CD8-positive, alpha-beta memory T cell (primary cell): ENCODE measurements around the gene TMPRSS9. TPM values are rescaled to one million over a fixed set of nuclear protein-coding genes. Genes with fewer than 3 reads are reported as not detected.
A peak's percentile ranks its signal among the peaks of the same experiment; 100 is the strongest.
"Not testable (repeated sequence)": the region's sequence is repeated elsewhere in the genome, so short reads cannot be mapped to it uniquely, and the experiment has no call there.

ENCODE experiments used
- CTCF ChIA-PET: fragments of 350-600 bp; sonication (Branson Sonifier 250); formaldehyde crosslinking; loops from one replicate; lab custom pipeline; 2021; ENCODE audit warnings: antibody characterized with exemption; lab: Charles Lee
- POLR2A ChIA-PET: fragments of 350-600 bp; sonication (Branson Sonifier 250); formaldehyde crosslinking; loops from one replicate; lab custom pipeline; 2021; ENCODE audit warnings: antibody characterized with exemption; lab: Charles Lee
- DNase-seq, 5 donors: peaks; one replicate each; pipeline versions ENCODE4 v3.0.0 to v3.0.0-alpha.2; 2020 to 2022; ENCODE audit warnings: mixed read lengths in 1 of 5
- H3K27ac ChIP-seq: one replicate; pipeline ENCODE4 v1.7.0; 2013; ENCODE audit warnings: low read depth, mild to moderate bottlenecking, low read length, moderate library complexity
- H3K27me3 ChIP-seq: 2 replicates; pipeline ENCODE4 v1.7.0; 2013; ENCODE audit warnings: low read length, mild to moderate bottlenecking; ENCODE audit not compliant: insufficient read depth, poor library complexity, severe bottlenecking
- H3K36me3 ChIP-seq: 2 replicates; pipeline ENCODE4 v1.7.0; 2013; ENCODE audit warnings: mild to moderate bottlenecking, low read length, moderate library complexity; ENCODE audit not compliant: insufficient read depth
- H3K4me1 ChIP-seq: 2 replicates; pipeline ENCODE4 v1.7.0; 2013; ENCODE audit warnings: mild to moderate bottlenecking, low read length, moderate library complexity; ENCODE audit not compliant: insufficient read depth
- H3K4me3 ChIP-seq: 2 replicates; pipeline ENCODE4 v1.7.0; 2013; ENCODE audit warnings: mild to moderate bottlenecking, low read length
- H3K9me3 ChIP-seq: 2 replicates; pipeline ENCODE4 v1.7.0; 2013; ENCODE audit warnings: mild to moderate bottlenecking, low read length
- H3K27ac Mint-ChIP-seq, 8 donors: one replicate each; pipeline ENCODE4 v1.8.0; 2020 to 2021; ENCODE audit warnings: mixed read lengths in 8 of 8, mild to moderate bottlenecking in 6 of 8, inconsistent platforms in 3 of 8, moderate library complexity in 3 of 8
- H3K27me3 Mint-ChIP-seq, 2 donors: one replicate each; pipeline ENCODE4 v1.8.0; 2020 to 2021; ENCODE audit warnings: mixed read lengths in 2 of 2, mild to moderate bottlenecking in 1 of 2, moderate library complexity in 1 of 2
- H3K36me3 Mint-ChIP-seq, 3 donors: one replicate each; pipeline ENCODE4 v1.8.0; 2020 to 2021; ENCODE audit warnings: mixed read lengths in 3 of 3, inconsistent platforms in 1 of 3, mild to moderate bottlenecking in 1 of 3
- H3K4me1 Mint-ChIP-seq, 3 donors: one replicate each; pipeline ENCODE4 v1.8.0; 2020 to 2021; ENCODE audit warnings: mixed read lengths in 3 of 3, inconsistent platforms in 1 of 3, mild to moderate bottlenecking in 1 of 3
- H3K4me3 Mint-ChIP-seq, 7 donors: one replicate each; pipeline ENCODE4 v1.8.0; 2020 to 2021; ENCODE audit warnings: mixed read lengths in 7 of 7, mild to moderate bottlenecking in 6 of 7, moderate library complexity in 4 of 7, inconsistent platforms in 2 of 7
- H3K9me3 Mint-ChIP-seq, 5 donors: one replicate each; pipeline ENCODE4 v1.8.0; 2020 to 2022; ENCODE audit warnings: mixed read lengths in 5 of 5, mild to moderate bottlenecking in 3 of 5, moderate library complexity in 2 of 5, inconsistent platforms in 1 of 5
- polyA plus RNA-seq: library from polyadenylated mRNA; unstranded; fragments of 300-500 nt; fragmentation: Illumina TruSeq; gene quantifications from one replicate; pipeline ENCODE4 v1.2.3, GENCODE V29; 2021
- total RNA-seq, 2 experiments: library from RNA; stranded (reverse); gene quantifications; one replicate each; pipeline ENCODE4 v1.2.3, GENCODE V29; 2021

The TMPRSS9 gene
- total and polyA plus RNA-seq, 3 experiments from 2014 or later, result not detected

DNA sequence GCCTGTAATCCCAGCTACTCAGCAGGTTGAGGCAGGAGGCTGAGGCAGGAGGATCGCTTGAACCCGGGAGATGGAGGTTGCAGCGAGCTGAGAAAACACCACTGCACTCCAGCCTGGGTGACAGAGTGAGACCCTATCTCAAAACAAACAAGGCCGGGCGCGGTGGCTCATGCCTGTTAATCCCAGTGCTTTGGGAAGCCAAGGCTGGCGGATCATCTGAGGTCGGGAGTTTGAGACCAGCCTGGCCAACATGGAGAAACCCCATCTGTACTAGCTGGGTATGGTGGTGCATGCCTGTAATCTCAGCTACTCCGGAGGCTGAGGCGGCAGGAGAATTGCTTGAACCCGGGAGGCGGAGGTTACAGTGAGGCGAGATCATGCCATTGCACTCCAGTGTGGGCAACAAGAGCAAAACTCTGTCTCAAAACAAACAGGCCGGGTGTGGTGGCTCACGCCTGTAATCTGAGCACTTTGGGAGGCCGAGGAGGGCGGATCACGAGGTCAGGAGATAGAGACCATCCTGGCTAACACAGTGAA is 35.3 kb downstream of the TMPRSS9 start:
- POLR2A ChIA-PET, H3K27me3 Mint-ChIP-seq, H3K9me3 Mint-ChIP-seq, H3K4me1 ChIP-seq, H3K27ac ChIP-seq, H3K27me3 ChIP-seq, H3K36me3 ChIP-seq, H3K27ac Mint-ChIP-seq, H3K4me3 ChIP-seq, H3K36me3 Mint-ChIP-seq, H3K9me3 ChIP-seq, DNase-seq: not testable (repeated sequence)
- Mint-ChIP-seq H3K4me3 (peak overlapping the region in 1 of 7 donors; percentile 86), H3K4me1 (peaks cover 4 to 15% (median 4%) of the 10 kb centered on the region in 3 donors)
- CTCF ChIA-PET, result interaction anchor here (5.3 kb wide), 1 partner anchor 121 kb away, joined by 35 read pairs; no protein-coding TSS in a partner anchor

DNA sequence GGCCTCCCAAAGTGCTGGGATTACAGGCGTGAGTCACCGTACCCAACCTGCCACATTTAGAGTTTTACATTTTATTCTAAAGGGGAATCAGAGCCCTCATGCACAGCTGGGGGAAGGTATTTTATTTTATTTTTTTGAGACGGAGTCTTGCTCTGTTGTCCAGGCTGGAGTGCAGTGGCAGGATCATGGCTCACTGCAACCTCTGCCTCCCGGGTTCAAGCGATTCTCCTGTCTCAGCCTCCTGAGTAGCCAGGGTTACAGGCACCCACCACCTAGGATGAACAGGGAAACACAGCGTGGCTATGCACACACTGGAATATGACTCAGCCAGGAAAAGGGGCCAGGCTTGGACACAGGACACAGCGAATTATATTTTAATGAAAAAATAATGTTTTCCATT is 37.1 kb downstream of the TMPRSS9 start:
- H3K36me3 ChIP-seq, H3K27me3 Mint-ChIP-seq, H3K27ac ChIP-seq, H3K9me3 Mint-ChIP-seq, H3K9me3 ChIP-seq, H3K36me3 Mint-ChIP-seq, H3K27me3 ChIP-seq, H3K4me3 Mint-ChIP-seq, H3K4me1 ChIP-seq, POLR2A ChIA-PET, CTCF ChIA-PET, H3K4me3 ChIP-seq, H3K27ac Mint-ChIP-seq, DNase-seq: not testable (repeated sequence)
- H3K4me1 Mint-ChIP-seq, result peaks cover 0 to 12% (median 1%) of the 10 kb centered on the region in 3 donors

DNA sequence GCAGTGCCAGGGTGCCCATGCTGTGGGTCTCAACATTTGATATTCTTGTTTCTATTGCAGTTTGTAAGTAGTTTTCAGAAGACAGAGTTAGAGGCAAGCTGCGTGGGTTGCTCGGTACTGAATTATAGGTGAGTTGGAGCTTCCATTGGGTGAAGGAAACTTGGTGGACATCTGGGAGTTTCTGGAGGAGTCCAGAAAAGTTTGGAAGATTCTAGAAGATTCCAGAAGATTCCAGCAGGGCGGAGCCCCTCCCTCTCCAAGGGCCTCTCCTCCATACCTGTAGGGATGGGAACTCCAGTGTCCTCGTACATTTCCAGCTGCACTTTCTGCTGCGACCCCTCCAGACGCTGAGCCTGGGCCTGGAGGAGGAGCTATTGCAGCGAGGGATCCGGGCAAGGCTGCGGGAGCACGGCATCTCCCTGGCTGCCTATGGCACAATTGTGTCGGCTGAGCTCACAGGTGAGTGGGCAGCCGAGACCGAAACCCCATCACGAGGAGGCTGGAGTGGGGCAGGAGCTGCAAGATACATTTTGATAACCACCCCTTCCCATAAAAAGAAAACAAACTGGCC is 38.8 kb downstream of the TMPRSS9 start:
- Histone ChIP-seq H3K4me1 (no peaks in the 10 kb centered on the region), H3K9me3 (no peaks in the 10 kb centered on the region), H3K4me3 (no peak overlapping the region), H3K27me3 (no peaks in the 10 kb centered on the region), H3K27ac (no peak overlapping the region), H3K36me3 (no peaks in the 10 kb centered on the region)
- POLR2A ChIA-PET, result no interaction called here
- Mint-ChIP-seq H3K4me1 (peaks cover 0 to 8% (median 0%) of the 10 kb centered on the region in 3 donors), H3K36me3 (no peaks in the 10 kb centered on the region), H3K4me3 (no peak overlapping the region), H3K27me3 (peaks cover 0 to 6% of the 10 kb centered on the region in 2 donors), H3K9me3 (no peaks in the 10 kb centered on the region), H3K27ac (no peak overlapping the region)
- no peak for DNase-seq
- CTCF ChIA-PET, result no interaction called here

DNA sequence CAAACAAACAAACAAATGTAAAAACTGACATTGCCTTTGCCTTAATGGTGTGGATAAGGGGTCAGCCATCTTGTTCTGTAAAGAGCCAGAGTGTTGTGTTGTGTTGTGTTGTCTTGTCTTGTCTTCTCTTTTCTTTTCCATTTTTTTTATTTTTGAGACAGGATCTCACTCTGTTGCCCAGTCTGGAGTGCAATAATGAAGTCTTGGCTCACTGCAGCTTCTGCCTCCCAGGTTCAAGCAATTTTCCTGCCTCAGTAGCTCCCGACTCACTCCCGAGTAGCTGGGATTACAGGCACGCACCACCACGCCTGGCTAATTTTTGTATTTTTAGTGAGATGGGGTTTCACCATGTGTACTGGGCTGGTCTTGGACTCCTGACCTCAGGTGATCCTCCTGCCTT is 39.5 kb downstream of the TMPRSS9 start:
- ChIA-PET POLR2A (no interaction called here), CTCF (no interaction called here)
- H3K36me3 ChIP-seq, result no peaks in the 10 kb centered on the region
- no peak overlapping the region for H3K27ac ChIP-seq
- Mint-ChIP-seq H3K4me1 (peaks cover 0 to 3% (median 0%) of the 10 kb centered on the region in 3 donors), H3K9me3 (no peaks in the 10 kb centered on the region), H3K36me3 (no peaks in the 10 kb centered on the region), H3K27ac (no peak overlapping the region), H3K27me3 (peaks cover 0 to 4% of the 10 kb centered on the region in 2 donors), H3K4me3 (no peak overlapping the region)
- H3K27me3 ChIP-seq, result no peaks in the 10 kb centered on the region
- no peak for DNase-seq
- H3K4me3 ChIP-seq, result no peak overlapping the region
- no peaks in the 10 kb centered on the region for H3K4me1 ChIP-seq
- H3K9me3 ChIP-seq, result no peaks in the 10 kb centered on the region

DNA sequence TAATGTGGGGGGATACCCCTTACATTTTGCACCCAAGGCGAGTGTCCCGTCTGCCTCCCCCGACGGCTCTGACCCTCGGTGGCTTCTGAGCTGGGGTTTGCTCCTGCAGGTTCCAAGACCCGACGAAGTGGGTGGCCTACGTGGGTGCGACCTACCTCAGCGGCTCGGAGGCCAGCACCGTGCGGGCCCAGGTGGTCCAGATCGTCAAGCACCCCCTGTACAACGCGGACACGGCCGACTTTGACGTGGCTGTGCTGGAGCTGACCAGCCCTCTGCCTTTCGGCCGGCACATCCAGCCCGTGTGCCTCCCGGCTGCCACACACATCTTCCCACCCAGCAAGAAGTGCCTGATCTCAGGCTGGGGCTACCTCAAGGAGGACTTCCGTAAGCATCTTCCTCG is 48.2 kb downstream of the TMPRSS9 start:
- Histone ChIP-seq H3K4me3 (no peak overlapping the region), H3K4me1 (no peaks in the 10 kb centered on the region), H3K27me3 (no peaks in the 10 kb centered on the region), H3K36me3 (no peaks in the 10 kb centered on the region), H3K27ac (no peak overlapping the region), H3K9me3 (no peaks in the 10 kb centered on the region)
- Mint-ChIP-seq H3K27me3 (peaks cover 5 to 19% of the 10 kb centered on the region in 2 donors), H3K27ac (no peak overlapping the region), H3K36me3 (no peaks in the 10 kb centered on the region), H3K9me3 (peaks cover 0 to 2% (median 0%) of the 10 kb centered on the region in 5 donors), H3K4me1 (no peaks in the 10 kb centered on the region), H3K4me3 (no peak overlapping the region)
- DNase-seq, result no peak
- ChIA-PET CTCF (no interaction called here), POLR2A (no interaction called here)

DNA sequence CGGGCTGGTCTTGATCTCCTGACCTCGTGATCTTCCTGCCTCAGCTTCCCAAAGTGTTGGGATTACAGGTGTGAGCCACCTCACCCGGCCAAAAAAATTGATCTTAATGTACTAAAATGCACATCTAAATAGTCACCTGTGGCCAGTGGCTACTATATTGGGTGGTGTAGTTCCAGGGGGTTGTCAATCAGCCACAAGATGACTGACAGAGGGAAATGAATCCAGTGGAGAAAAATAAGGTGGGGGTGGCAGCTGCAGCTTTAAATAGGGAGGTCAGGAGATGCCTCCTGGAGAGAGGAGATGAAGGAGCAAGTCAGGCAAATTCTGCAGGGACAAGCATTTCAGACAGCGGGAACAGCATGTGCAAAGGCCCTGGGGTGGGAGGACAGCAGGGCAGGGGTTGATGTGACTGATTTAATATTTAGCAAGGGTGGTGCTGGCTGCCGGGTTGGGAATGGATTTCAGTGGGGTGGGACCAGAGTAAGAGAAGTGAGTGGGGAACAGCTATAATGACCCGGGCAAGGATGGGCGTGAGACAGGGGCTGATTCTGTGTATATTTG is 49.4 kb downstream of the TMPRSS9 start:
- Mint-ChIP-seq H3K27ac (no peak overlapping the region), H3K36me3 (no peaks in the 10 kb centered on the region), H3K27me3 (peaks cover 5 to 19% of the 10 kb centered on the region in 2 donors), H3K9me3 (peaks cover 0 to 2% (median 0%) of the 10 kb centered on the region in 5 donors), H3K4me1 (no peaks in the 10 kb centered on the region), H3K4me3 (no peak overlapping the region)
- no peaks in the 10 kb centered on the region for H3K36me3 ChIP-seq
- DNase-seq, result no peak
- no peak overlapping the region for H3K27ac ChIP-seq
- H3K9me3 ChIP-seq, result no peaks in the 10 kb centered on the region
- ChIA-PET POLR2A (no interaction called here), CTCF (interaction anchor here (1.0 to 1.3 kb wide), 2 partner anchors 134 to 135 kb away, joined by 3 read pairs; no protein-coding TSS in a partner anchor)
- no peaks in the 10 kb centered on the region for H3K4me1 ChIP-seq
- H3K4me3 ChIP-seq, result no peak overlapping the region
- no peaks in the 10 kb centered on the region for H3K27me3 ChIP-seq

DNA sequence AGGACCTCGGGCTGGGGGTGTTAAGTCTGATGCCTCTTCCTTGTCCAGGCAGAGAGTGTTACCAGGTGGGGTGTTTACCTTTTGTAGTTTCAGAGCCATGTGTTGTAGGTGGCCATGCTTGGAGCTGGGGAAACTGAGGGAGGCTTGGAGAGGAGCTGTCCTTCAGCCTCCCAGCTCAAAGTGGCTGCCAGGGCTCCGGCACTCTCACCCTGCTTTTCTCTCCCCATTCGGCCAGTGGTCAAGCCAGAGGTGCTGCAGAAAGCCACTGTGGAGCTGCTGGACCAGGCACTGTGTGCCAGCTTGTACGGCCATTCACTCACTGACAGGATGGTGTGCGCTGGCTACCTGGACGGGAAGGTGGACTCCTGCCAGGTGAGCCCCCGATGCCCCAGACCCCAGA is 50.0 kb downstream of the TMPRSS9 start:
- ChIA-PET CTCF (interaction anchor here (1.0 to 1.3 kb wide), 2 partner anchors 135 to 136 kb away, joined by 3 read pairs; no protein-coding TSS in a partner anchor), POLR2A (no interaction called here)
- H3K36me3 ChIP-seq, result no peaks in the 10 kb centered on the region
- no peak overlapping the region for H3K27ac Mint-ChIP-seq
- no peaks in the 10 kb centered on the region for H3K4me1 Mint-ChIP-seq
- no peaks in the 10 kb centered on the region for H3K9me3 ChIP-seq
- no peak overlapping the region for H3K27ac ChIP-seq
- H3K4me3 Mint-ChIP-seq, result no peak overlapping the region
- H3K4me1 ChIP-seq, result no peaks in the 10 kb centered on the region
- H3K36me3 Mint-ChIP-seq, result no peaks in the 10 kb centered on the region
- H3K9me3 Mint-ChIP-seq, result peaks cover 0 to 2% (median 0%) of the 10 kb centered on the region in 5 donors
- no peaks in the 10 kb centered on the region for H3K27me3 ChIP-seq
- DNase-seq, result no peak
- peaks cover 5 to 19% of the 10 kb centered on the region in 2 donors for H3K27me3 Mint-ChIP-seq
- no peak overlapping the region for H3K4me3 ChIP-seq

DNA sequence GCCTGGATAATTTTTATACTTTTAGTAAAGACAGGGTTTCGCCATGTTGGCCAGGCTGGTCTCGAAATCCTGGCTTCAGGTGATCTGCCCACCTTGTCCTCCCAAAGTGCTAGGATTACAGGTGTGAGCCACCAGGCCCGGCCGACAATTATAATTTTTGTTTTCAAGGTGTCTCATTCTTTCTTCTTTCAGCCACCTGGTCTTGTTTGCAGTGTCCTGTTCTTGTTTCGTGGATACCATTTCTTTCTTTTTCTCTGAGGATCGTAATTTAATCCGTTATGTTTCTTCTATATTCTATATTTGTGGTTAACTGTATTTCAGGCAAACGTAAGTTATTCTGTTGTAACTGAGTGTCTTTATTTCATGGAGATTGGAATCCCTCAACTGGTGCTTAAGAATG is 51.6 kb downstream of the TMPRSS9 start:
- Histone ChIP-seq H3K4me1 (no peaks in the 10 kb centered on the region), H3K27ac (no peak overlapping the region), H3K4me3 (no peak overlapping the region), H3K36me3 (no peaks in the 10 kb centered on the region), H3K9me3 (no peaks in the 10 kb centered on the region), H3K27me3 (no peaks in the 10 kb centered on the region)
- Mint-ChIP-seq H3K4me1 (no peaks in the 10 kb centered on the region), H3K27me3 (peaks cover 5 to 19% of the 10 kb centered on the region in 2 donors), H3K9me3 (peaks cover 0 to 2% (median 0%) of the 10 kb centered on the region in 5 donors), H3K27ac (peak overlapping the region in 1 of 8 donors; percentile 46), H3K36me3 (no peaks in the 10 kb centered on the region), H3K4me3 (no peak overlapping the region)
- CTCF ChIA-PET, result no interaction called here
- POLR2A ChIA-PET, result no interaction called here
- no peak for DNase-seq
